IMR-90 (cell line): ENCODE data around the gene MFGE8. TPM values are rescaled to one million over a fixed set of nuclear protein-coding genes. Genes with fewer than 3 reads are reported as not detected.

ENCODE experiments used
- ATAC-seq: fragments of 200-7000 bp; cut with Tn5 transposase; 2 replicates; pipeline ENCODE4 v1.9.1; 2020; ENCODE audit warnings: low read depth, mild to moderate bottlenecking, moderate library complexity
- BruUV-seq: library from RNA; stranded (reverse); fragments of 400-500 nt; replicated peaks from 2 replicates; lab custom pipeline; 2021; lab: Mats Ljungman, UMichigan
- CTCF ChIA-PET: fragments of 300-600 bp; formaldehyde crosslinking; extraction: SDS; loops from one replicate; lab custom pipeline; 2021; ENCODE audit warnings: antibody characterized with exemption; lab: Yijun Ruan, JAX
- POLR2A ChIA-PET: fragments of 300-600 bp; sonication (Branson Sonifier 250); formaldehyde crosslinking; loops from one replicate; lab custom pipeline; 2022; ENCODE audit warnings: antibody characterized with exemption; ENCODE audit not compliant: unreplicated experiment; lab: Charles Lee
- DNase-seq: peaks from one replicate; pipeline ENCODE4 v3.0.0; 2013
- H2AFZ ChIP-seq: replicated peaks from 2 replicates; pipeline ENCODE3; 2013; ENCODE audit warnings: low read length, mild to moderate bottlenecking; ENCODE audit not compliant: poor library complexity
- H2AK5ac ChIP-seq: 2 replicates; pipeline ENCODE4 v1.6.1; 2013; ENCODE audit warnings: low read depth, low read length, inconsistent platforms
- H2AK9ac ChIP-seq: replicated peaks from 2 replicates; pipeline ENCODE3; 2013; ENCODE audit warnings: mild to moderate bottlenecking, low read depth, low read length, moderate library complexity; ENCODE audit not compliant: poor library complexity
- H2BK120ac ChIP-seq: 2 replicates; pipeline ENCODE4 v1.6.1; 2013; ENCODE audit warnings: low read depth, low read length, inconsistent platforms
- H2BK15ac ChIP-seq: 3 replicates; pipeline ENCODE4 v1.6.1; 2013; ENCODE audit warnings: low read depth, low read length, inconsistent platforms
- H2BK20ac ChIP-seq: 2 replicates; pipeline ENCODE4 v1.6.1; 2013; ENCODE audit warnings: low read depth, mild to moderate bottlenecking, inconsistent platforms, low read length, moderate library complexity
- H2BK5ac ChIP-seq: 2 replicates; pipeline ENCODE4 v1.6.1; 2013; ENCODE audit warnings: mild to moderate bottlenecking, low read depth, low read length, inconsistent platforms; ENCODE audit not compliant: poor library complexity, severe bottlenecking
- H3K14ac ChIP-seq: replicated peaks from 2 replicates; pipeline ENCODE4 v1.6.1; 2013; ENCODE audit warnings: low read depth, low read length, inconsistent platforms
- H3K18ac ChIP-seq: 2 replicates; pipeline ENCODE4 v1.6.1; 2013; ENCODE audit warnings: low read depth, low read length, control low read depth
- H3K23ac ChIP-seq: 2 replicates; pipeline ENCODE4 v1.6.1; 2013; ENCODE audit warnings: low read depth, low read length, inconsistent platforms
- H3K27ac ChIP-seq: 2 replicates; pipeline ENCODE4 v1.5.1; 2013; ENCODE audit warnings: mild to moderate bottlenecking, control low read depth, low read length; ENCODE audit not compliant: insufficient read depth
- H3K27me3 ChIP-seq: 2 replicates; pipeline ENCODE4 v1.6.1; 2013; ENCODE audit warnings: low read length; ENCODE audit not compliant: control insufficient read depth, insufficient read depth
- H3K36me3 ChIP-seq: 2 replicates; pipeline ENCODE4 v1.6.1; 2013; ENCODE audit warnings: low read length, mixed read lengths; ENCODE audit not compliant: control insufficient read depth, insufficient read depth
- H3K4ac ChIP-seq: 2 replicates; pipeline ENCODE4 v1.6.1; 2013; ENCODE audit warnings: low read depth, low read length, inconsistent platforms
- H3K4me1 ChIP-seq: 2 replicates; pipeline ENCODE4 v1.6.1; 2013; ENCODE audit warnings: low read length, mixed read lengths; ENCODE audit not compliant: control insufficient read depth, insufficient read depth
- H3K4me2 ChIP-seq: 2 replicates; pipeline ENCODE4 v1.6.1; 2013; ENCODE audit warnings: low read depth, mild to moderate bottlenecking, control low read depth, low read length, moderate library complexity
- H3K4me3 ChIP-seq: 2 replicates; pipeline ENCODE4 v1.5.1; 2013; ENCODE audit warnings: low read depth, mild to moderate bottlenecking, control low read depth, low read length, moderate library complexity; ENCODE audit not compliant: insufficient read depth
- H3K56ac ChIP-seq: 2 replicates; pipeline ENCODE4 v1.6.1; 2013; ENCODE audit warnings: low read length, inconsistent platforms; ENCODE audit not compliant: insufficient read depth; ENCODE audit errors: extremely low read depth
- H3K79me1 ChIP-seq, 2 experiments: 2 replicates each; pipeline ENCODE4 v1.6.1; 2013; ENCODE audit warnings: low read length in 2 of 2, inconsistent platforms in 1 of 2, low read depth in 1 of 2
- H3K9ac ChIP-seq: 2 replicates; pipeline ENCODE4 v1.6.1; 2013; ENCODE audit warnings: low read depth, low read length, control low read depth
- H3K9me1 ChIP-seq: 2 replicates; pipeline ENCODE4 v1.6.1; 2013; ENCODE audit warnings: low read length, inconsistent platforms; ENCODE audit not compliant: insufficient read depth
- H3K9me3 ChIP-seq: 2 replicates; pipeline ENCODE4 v1.6.1; 2013; ENCODE audit warnings: low read length; ENCODE audit not compliant: control insufficient read depth, insufficient read depth
- H4K20me1 ChIP-seq: 2 replicates; pipeline ENCODE4 v1.6.1; 2013; ENCODE audit warnings: low read length, inconsistent platforms; ENCODE audit not compliant: insufficient read depth
- H4K5ac ChIP-seq: 2 replicates; pipeline ENCODE4 v1.6.1; 2013; ENCODE audit warnings: mild to moderate bottlenecking, low read depth, low read length, control low read depth
- H4K8ac ChIP-seq, 2 experiments: 2 replicates each; pipeline ENCODE4 v1.6.1; 2013; ENCODE audit warnings: low read depth in 2 of 2, low read length in 2 of 2, control low read depth in 1 of 2, inconsistent platforms in 1 of 2
- H4K91ac ChIP-seq: 2 replicates; pipeline ENCODE4 v1.6.1; 2013; ENCODE audit warnings: low read depth, low read length, inconsistent platforms; ENCODE audit not compliant: insufficient read depth
- BHLHE40 ChIP-seq: fragments of 150-350 bp; IDR thresholded peaks from 2 replicates; pipeline ENCODE4 v1.6.1; 2016; ENCODE audit warnings: mild to moderate bottlenecking, low read depth, low read length
- FOS ChIP-seq: fragments of 150-350 bp; IDR thresholded peaks from 2 replicates; pipeline ENCODE4 v1.6.1; 2016; ENCODE audit warnings: low read depth, low read length
- MAFK ChIP-seq: IDR thresholded peaks from 2 replicates; pipeline ENCODE4 v1.6.1; 2012; ENCODE audit warnings: low read depth, low read length, improper control_type of control experiment
- MAZ ChIP-seq: IDR thresholded peaks from 2 replicates; pipeline ENCODE4 v1.6.1; 2012; ENCODE audit warnings: low read depth, mild to moderate bottlenecking, low read length, improper control_type of control experiment, moderate library complexity, borderline replicate concordance
- MXI1 ChIP-seq: IDR thresholded peaks from 2 replicates; pipeline ENCODE4 v1.6.1; 2012; ENCODE audit warnings: low read depth, mild to moderate bottlenecking, low read length, moderate library complexity, borderline replicate concordance
- NFE2L2 ChIP-seq: fragments of 150-350 bp; IDR thresholded peaks from 2 replicates; pipeline ENCODE4 v1.6.1; 2016; ENCODE audit warnings: low read depth, mild to moderate bottlenecking, low read length
- WGBS, 2 experiments: methylation state at CpG; one replicate each; pipeline versions ENCODE4 v1.1.5 to v1.1.7; 2013; ENCODE audit warnings: missing lambda C conversion rate in 2 of 2; ENCODE audit not compliant: insufficient read length in 1 of 2; ENCODE audit errors: extremely low coverage in 2 of 2; 5-methylcytosine and 5-hydroxymethylcytosine counted together
- dilution Hi-C: fragments of 300-500 bp; cut with HindIII; formaldehyde crosslinking; loops from one replicate; pipeline ENCODE4 v1.14.3; 2018; ENCODE audit warnings: low sequenced_read_pairs; ENCODE audit not compliant: unreplicated experiment
- in situ Hi-C: fragments of 300-500 bp; cut with MboI; formaldehyde crosslinking; loops from 3 replicates; pipeline ENCODE4 v1.14.3; 2019; ENCODE audit warnings: low sequenced_read_pairs, inconsistent platforms, mixed read lengths
- intact Hi-C: fragments of 100-400 bp; cut with micrococcal nuclease; formaldehyde crosslinking; loops from 2 replicates; pipeline ENCODE4 v1.10.0; 2022
- polyA plus RNA-seq, 3 experiments: library from polyadenylated mRNA; depleted of rRNA; stranded (reverse); fragments of >200 nt; gene quantifications; 2 replicates each; pipeline ENCODE4 v1.2.3, GENCODE V29; 2012; ENCODE audit warnings: low replicate concordance in 1 of 3
- total RNA-seq: library from RNA; depleted of rRNA; stranded (reverse); fragments of >200 nt; gene quantifications from 2 replicates; pipeline ENCODE4 v1.2.3, GENCODE V29; 2012
- TF ChIP-seq, protein P1 (sequence below): fragments of 150-350 bp; IDR thresholded peaks from 2 replicates; pipeline ENCODE4 v1.6.1; 2016; ENCODE audit warnings: low read depth, mild to moderate bottlenecking, low read length, moderate library complexity, borderline replicate concordance
- TF ChIP-seq, protein P2 (sequence below): fragments of 150-350 bp; IDR thresholded peaks from 2 replicates; pipeline ENCODE4 v1.6.1; 2017; ENCODE audit warnings: mild to moderate bottlenecking, antibody characterized with exemption, low read length, low read depth

The MFGE8 gene
- total and polyA plus RNA-seq, 2 of the 4 experiments (the other 2 are of a cell fraction), result 232 to 1,912 TPM

DNA sequence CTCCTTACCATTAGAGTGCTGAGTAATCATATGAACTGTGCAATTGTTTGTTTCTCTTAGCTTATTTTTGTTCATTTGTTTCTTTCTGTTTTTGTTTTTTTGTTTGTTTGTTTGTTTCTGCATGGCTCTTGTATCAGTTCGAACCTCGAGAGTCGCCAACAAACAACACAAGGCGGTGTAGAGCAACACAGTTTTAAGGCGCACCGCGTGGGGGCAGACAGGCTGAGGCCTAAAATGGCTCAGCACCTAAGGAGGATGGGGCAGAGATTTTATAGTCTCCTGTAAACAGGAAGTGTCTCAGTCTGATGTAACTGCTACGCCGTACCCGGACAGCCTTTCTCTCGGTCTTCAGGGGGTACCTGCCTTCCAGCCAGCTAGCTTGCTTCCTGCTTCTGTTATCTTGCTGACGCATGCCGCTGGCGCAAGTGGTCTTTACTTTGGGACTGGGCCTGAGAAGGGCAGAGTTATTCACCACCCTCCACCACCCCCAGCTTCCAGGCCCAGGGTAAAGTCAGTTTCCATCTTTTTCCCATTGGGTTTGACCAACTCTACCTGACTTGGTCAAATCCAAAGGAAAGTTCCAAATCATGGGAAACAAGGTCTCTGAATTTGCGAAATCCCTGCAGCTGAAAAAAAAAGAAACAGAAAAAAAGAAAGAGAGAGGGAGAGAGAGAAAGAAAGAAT lies 25.8 kb upstream of the MFGE8 start:
- CTCF ChIA-PET, result interaction anchor here (0.9 to 1.8 kb wide), 2 partner anchors 34 to 97 kb away, joined by 3 to 6 read pairs; no protein-coding TSS in a partner anchor
- H3K27me3 ChIP-seq, result no peaks in the 10 kb centered on the region
- peak overlapping the region; percentile 20; the same call in 1 of the 2 replicates for H3K23ac ChIP-seq
- no peak overlapping the region for H2AK9ac ChIP-seq
- no peaks in the 10 kb centered on the region for H4K20me1 ChIP-seq
- POLR2A ChIA-PET, result no interaction called here
- no peak overlapping the region for H3K27ac ChIP-seq
- peak overlapping the region; percentile 15; the same call in 1 of the 2 replicates for H2BK120ac ChIP-seq
- H2BK15ac ChIP-seq, result peak overlapping the region; percentile 68; the same call in 1 of the 3 replicates
- H2BK20ac ChIP-seq, result peak overlapping the region; percentile 42; the same call in 1 of the 2 replicates
- no peak overlapping the region for H3K56ac ChIP-seq
- no peaks in the 10 kb centered on the region for H3K79me1 ChIP-seq
- H3K18ac ChIP-seq, result no peak overlapping the region
- no peaks in the 10 kb centered on the region for H3K36me3 ChIP-seq
- WGBS, 2 experiments, result 81% methylated on average over 5 of the region's 15 CpGs; no CpG with 5 or more reads in 1 of the 2 experiments
- intact Hi-C loops, result no loop called here
- H3K9me1 ChIP-seq, result no peaks in the 10 kb centered on the region; the same call in 1 of the 2 replicates
- H4K8ac ChIP-seq, result peak overlapping the region; percentile 65 to 83
- H2BK5ac ChIP-seq, result no peak overlapping the region
- no peaks in the 10 kb centered on the region; the same call in 1 of the 2 replicates for H3K9me3 ChIP-seq
- peak overlapping the region; percentile 62 for H3K4ac ChIP-seq
- peak overlapping the region; percentile 70 for H2AFZ ChIP-seq
- peak overlapping the region; percentile 63 for H4K91ac ChIP-seq
- TF ChIP-seq, protein P1, sequence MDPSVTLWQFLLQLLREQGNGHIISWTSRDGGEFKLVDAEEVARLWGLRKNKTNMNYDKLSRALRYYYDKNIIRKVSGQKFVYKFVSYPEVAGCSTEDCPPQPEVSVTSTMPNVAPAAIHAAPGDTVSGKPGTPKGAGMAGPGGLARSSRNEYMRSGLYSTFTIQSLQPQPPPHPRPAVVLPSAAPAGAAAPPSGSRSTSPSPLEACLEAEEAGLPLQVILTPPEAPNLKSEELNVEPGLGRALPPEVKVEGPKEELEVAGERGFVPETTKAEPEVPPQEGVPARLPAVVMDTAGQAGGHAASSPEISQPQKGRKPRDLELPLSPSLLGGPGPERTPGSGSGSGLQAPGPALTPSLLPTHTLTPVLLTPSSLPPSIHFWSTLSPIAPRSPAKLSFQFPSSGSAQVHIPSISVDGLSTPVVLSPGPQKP, result no peak
- TF ChIP-seq NFE2L2 (no peak), MAZ (no peak), BHLHE40 (no peak), MAFK (no peak), FOS (no peak), MXI1 (no peak)
- TF ChIP-seq, protein P2, sequence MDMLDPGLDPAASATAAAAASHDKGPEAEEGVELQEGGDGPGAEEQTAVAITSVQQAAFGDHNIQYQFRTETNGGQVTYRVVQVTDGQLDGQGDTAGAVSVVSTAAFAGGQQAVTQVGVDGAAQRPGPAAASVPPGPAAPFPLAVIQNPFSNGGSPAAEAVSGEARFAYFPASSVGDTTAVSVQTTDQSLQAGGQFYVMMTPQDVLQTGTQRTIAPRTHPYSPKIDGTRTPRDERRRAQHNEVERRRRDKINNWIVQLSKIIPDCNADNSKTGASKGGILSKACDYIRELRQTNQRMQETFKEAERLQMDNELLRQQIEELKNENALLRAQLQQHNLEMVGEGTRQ, result no peak
- in situ Hi-C loops, result no loop called here
- H4K5ac ChIP-seq, result 0 out of 2 replicates have a peak overlapping the region, but pooled peaks have one; percentile 13
- no peak for DNase-seq
- no TSS peak for BruUV-seq
- peak overlapping the region; percentile 49; the same call in 1 of the 2 replicates for H2AK5ac ChIP-seq
- dilution Hi-C loops, result no loop called here
- H3K9ac ChIP-seq, result no peak overlapping the region
- 0 out of 2 replicates have a peak overlapping the region, but pooled peaks have one; percentile 5 for H3K14ac ChIP-seq
- no peak for ATAC-seq
- H3K4me1 ChIP-seq, result peaks cover 6% of the 10 kb centered on the region; the same call in 1 of the 2 replicates
- H3K4me3 ChIP-seq, result no peak overlapping the region
- H3K4me2 ChIP-seq, result no peak overlapping the region
